ENCODE data around the gene CDC42EP3. TPM values are rescaled to one million over a fixed set of nuclear protein-coding genes. Genes with fewer than 3 reads are reported as not detected.

CDC42EP3 gene
- total RNA-seq, 4 donors from 2014 or later: 9.0 to 38.0 (median 23.5) TPM

DNA sequence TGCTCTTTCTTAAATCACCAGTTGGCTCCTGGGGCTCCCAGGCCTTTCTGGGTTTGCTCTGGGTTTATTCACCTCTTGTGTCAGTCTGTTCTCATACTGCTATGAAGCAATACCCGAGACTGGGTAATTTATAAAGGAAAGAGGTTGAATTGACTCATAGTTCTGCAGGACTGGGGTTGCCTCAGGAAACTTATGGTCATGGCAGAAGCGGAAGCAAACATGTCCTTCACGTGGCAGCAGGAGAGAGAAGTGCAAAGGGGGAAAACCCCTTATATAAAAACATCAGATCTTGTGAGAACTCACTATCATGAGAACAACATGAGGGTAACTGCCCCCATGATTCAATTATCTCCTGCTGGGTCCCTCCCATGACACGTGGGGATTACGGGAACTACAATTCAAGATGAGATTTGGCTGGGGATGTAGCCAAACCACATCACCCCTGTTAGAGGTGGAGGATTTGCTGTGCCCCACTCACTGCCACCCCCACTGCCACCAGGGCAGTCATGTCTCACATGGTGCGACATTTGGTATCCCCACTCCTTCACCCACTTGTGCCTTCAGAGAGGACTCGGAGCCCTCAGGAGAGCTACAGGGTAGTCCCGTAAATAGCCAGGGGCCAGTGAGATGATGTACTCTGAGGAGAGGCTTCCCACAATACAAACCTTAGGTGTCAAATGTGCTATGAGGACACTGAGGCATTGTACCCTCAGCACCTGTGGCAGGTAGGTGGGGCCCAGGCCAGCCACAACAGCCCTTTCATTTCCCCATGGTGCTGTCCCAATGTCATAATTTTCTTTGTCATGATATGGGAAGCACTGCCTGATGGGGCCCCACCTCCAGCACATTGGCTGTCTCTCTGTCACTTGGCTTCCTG is 35.7 kb downstream of the CDC42EP3 start:
- H3K4me3 ChIP-seq: no peak overlapping the region
- WGBS: 55% methylated on average over 6 of the region's 8 CpGs
- peak overlapping the region; percentile 21 for H3K27ac ChIP-seq
- no peaks in the 10 kb centered on the region for H3K36me3 ChIP-seq
- no peaks in the 10 kb centered on the region for H3K9me3 ChIP-seq
- DNase-seq (ENCODE audit: low spot score in 2 of 2): no peak
- H3K4me1 ChIP-seq: peaks cover 13% of the 10 kb centered on the region
- H3K27me3 ChIP-seq: no peaks in the 10 kb centered on the region
- TF ChIP-seq POLR2AphosphoS5 (IDR thresholded peaks at IDR 0.05) (peak in 1 of 3 donors; percentile 18), EP300 (IDR thresholded peaks at IDR 0.05) (no peak)

DNA sequence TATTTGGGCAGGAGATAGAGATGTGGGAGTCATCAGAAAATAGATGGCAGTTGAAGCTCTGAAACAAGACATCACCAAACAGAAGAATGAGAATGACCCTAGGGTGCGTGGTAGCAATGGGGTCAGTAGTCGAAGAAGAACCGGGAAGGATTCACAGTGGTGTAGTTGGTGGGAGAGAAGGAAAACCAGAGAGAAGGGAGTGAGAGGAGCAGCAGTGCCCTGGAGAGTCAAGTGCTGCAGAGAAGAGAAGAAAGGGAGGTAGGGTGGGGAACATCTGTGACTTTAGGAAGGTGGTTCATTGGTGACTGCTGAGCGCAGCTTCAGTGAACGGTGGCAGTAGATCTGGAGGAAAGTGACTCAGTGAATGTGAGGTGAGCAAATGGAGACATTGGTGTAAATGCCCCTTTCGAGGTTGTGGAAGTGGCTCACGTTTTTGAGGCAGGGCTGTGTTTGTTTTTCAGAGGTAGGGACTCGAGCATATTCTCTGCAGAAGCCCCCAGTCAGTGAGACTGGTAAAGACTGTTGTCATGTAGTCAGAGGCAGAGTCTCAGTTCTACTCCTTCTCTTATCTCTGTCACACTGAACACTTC is 36.4 kb downstream of the CDC42EP3 start:
- H3K36me3 ChIP-seq: no peaks in the 10 kb centered on the region
- no peaks in the 10 kb centered on the region for H3K27me3 ChIP-seq
- TF ChIP-seq, protein P1, sequence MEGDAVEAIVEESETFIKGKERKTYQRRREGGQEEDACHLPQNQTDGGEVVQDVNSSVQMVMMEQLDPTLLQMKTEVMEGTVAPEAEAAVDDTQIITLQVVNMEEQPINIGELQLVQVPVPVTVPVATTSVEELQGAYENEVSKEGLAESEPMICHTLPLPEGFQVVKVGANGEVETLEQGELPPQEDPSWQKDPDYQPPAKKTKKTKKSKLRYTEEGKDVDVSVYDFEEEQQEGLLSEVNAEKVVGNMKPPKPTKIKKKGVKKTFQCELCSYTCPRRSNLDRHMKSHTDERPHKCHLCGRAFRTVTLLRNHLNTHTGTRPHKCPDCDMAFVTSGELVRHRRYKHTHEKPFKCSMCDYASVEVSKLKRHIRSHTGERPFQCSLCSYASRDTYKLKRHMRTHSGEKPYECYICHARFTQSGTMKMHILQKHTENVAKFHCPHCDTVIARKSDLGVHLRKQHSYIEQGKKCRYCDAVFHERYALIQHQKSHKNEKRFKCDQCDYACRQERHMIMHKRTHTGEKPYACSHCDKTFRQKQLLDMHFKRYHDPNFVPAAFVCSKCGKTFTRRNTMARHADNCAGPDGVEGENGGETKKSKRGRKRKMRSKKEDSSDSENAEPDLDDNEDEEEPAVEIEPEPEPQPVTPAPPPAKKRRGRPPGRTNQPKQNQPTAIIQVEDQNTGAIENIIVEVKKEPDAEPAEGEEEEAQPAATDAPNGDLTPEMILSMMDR (IDR thresholded peaks at IDR 0.05): no peak
- TF ChIP-seq EP300 (IDR thresholded peaks at IDR 0.05): no peak
- TF ChIP-seq POLR2A (IDR thresholded peaks at IDR 0.05): no peak
- no peak for TF ChIP-seq POLR2AphosphoS5 (IDR thresholded peaks at IDR 0.05)
- peaks cover 13% of the 10 kb centered on the region for H3K4me1 ChIP-seq
- DNase-seq (ENCODE audit: low spot score in 2 of 2): no peak
- H3K27ac ChIP-seq: no peak overlapping the region
- no peaks in the 10 kb centered on the region for H3K9me3 ChIP-seq
- no peak overlapping the region for H3K4me3 ChIP-seq
- 89% methylated on average over 8 of the region's 8 CpGs for WGBS

DNA sequence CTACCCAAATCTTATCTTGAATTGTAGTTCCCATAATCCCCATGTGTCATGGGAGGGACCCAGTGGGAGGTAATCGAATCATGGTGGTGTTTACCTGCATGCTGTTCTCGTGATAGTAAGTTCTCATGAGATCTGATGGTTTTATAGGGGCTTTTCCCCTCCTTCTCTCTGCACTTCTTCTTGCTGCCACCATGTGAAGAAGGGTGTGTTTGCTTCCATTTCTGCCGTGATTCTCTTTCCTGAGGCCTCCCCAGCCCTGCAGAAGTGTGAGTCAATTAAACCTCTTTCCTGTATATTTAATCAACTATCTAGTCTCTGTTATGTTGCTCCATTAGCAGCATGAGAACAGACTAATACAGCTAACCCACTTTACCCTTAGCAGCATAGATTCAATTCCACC is 37.6 kb downstream of the CDC42EP3 start:
- TF ChIP-seq, protein P1 (IDR thresholded peaks at IDR 0.05): no peak
- TF ChIP-seq POLR2AphosphoS5 (IDR thresholded peaks at IDR 0.05): no peak
- TF ChIP-seq EP300 (IDR thresholded peaks at IDR 0.05): no peak
- no peak for TF ChIP-seq POLR2A (IDR thresholded peaks at IDR 0.05)
- H3K4me3 ChIP-seq: no peak overlapping the region
- no peak for DNase-seq (ENCODE audit: low spot score in 2 of 2)
- H3K27ac ChIP-seq: no peak overlapping the region
- H3K36me3 ChIP-seq: no peaks in the 10 kb centered on the region
- peaks cover 13% of the 10 kb centered on the region for H3K4me1 ChIP-seq
- no peaks in the 10 kb centered on the region for H3K27me3 ChIP-seq
- no peaks in the 10 kb centered on the region for H3K9me3 ChIP-seq
- WGBS: 92% methylated on average over 3 of the region's 3 CpGs

DNA sequence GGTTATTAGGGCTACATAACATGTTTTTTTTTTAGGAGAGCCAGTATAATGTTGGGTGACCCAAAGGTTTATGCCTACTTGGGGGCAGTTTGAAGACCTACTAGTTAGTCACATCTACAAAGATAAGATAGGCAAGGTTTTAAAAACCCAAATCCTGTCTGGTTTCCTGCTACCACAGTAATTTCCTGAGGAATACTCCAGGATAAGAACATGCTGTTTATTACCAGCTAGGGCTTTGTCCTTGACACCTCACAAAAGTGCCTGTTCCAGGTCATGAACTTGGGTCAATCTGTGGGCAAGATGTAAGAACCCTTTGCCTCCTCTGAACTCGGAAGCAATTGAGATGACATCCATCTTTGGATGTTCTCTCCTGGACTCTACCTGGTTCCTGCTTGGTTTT is 38.2 kb downstream of the CDC42EP3 start:
- H3K4me3 ChIP-seq: no peak overlapping the region

DNA sequence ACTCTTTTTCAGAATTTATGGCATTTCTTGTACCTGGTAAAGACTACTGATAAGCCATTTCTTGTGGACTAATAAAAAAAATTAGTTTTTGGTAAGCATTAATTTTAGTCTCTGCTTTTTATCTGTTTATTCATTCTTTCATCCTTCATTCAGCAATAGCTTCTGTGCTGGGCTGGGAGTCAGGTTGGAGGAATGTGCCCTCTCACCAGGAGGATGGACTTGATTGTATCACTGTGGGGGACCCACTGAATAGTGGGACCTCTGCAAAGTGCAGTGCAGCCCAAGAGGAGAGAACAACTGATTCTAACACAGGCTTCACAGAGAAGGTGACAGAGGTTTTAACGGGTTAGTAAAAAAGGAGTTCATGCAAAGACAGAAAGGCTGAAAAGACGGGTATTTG is 39.1 kb downstream of the CDC42EP3 start:
- TF ChIP-seq, protein P1 (IDR thresholded peaks at IDR 0.05): no peak
- TF ChIP-seq POLR2AphosphoS5 (IDR thresholded peaks at IDR 0.05): no peak
- no peak for TF ChIP-seq POLR2A (IDR thresholded peaks at IDR 0.05)
- TF ChIP-seq EP300 (IDR thresholded peaks at IDR 0.05): no peak
- peaks cover 7% of the 10 kb centered on the region for H3K4me1 ChIP-seq
- 86% methylated on average over 2 of the region's 2 CpGs for WGBS
- DNase-seq (ENCODE audit: low spot score in 2 of 2): no peak
- H3K27me3 ChIP-seq: no peaks in the 10 kb centered on the region
- H3K27ac ChIP-seq: no peak overlapping the region
- H3K9me3 ChIP-seq: no peaks in the 10 kb centered on the region
- no peak overlapping the region for H3K4me3 ChIP-seq
- H3K36me3 ChIP-seq: no peaks in the 10 kb centered on the region

More for the DNA sequence above, 38.2 kb downstream of the CDC42EP3 start:
- Histone ChIP-seq H3K36me3 (no peaks in the 10 kb centered on the region), H3K27ac (no peak overlapping the region), H3K4me1 (peaks cover 12% of the 10 kb centered on the region), H3K9me3 (no peaks in the 10 kb centered on the region), H3K27me3 (no peaks in the 10 kb centered on the region)
- 84% methylated on average over 1 of the region's 1 CpG for WGBS
- TF ChIP-seq, protein P1 (IDR thresholded peaks at IDR 0.05): no peak
- TF ChIP-seq POLR2AphosphoS5 (IDR thresholded peaks at IDR 0.05) (no peak), POLR2A (IDR thresholded peaks at IDR 0.05) (no peak), EP300 (IDR thresholded peaks at IDR 0.05) (no peak)
- DNase-seq (ENCODE audit: low spot score in 2 of 2): no peak
